Keratinocyte (primary cell): Measurements from ENCODE around the gene ACP1. TPM values are rescaled to one million over a fixed set of nuclear protein-coding genes. Genes with fewer than 3 reads are reported as not detected.

Experiments used
- DNase-seq: peaks from one replicate; pipeline ENCODE4 v3.0.0-alpha.2; 2011; ENCODE audit warnings: low read depth, missing footprints, low spot score
- FAIRE-seq: peaks from 2 replicates; lab custom pipeline; 2011; peaks lifted over from hg19 to GRCh38; lab: Jason Lieb, UNC
- H2AFZ ChIP-seq: 2 replicates; pipeline ENCODE4 v1.6.0; 2012; ENCODE audit warnings: low read length, control low read depth, inconsistent platforms; ENCODE audit not compliant: control insufficient read depth
- H3K27ac ChIP-seq: 2 replicates; pipeline ENCODE4 v1.5.1; 2011; ENCODE audit warnings: low read length; ENCODE audit not compliant: control insufficient read depth, insufficient read depth
- H3K27me3 ChIP-seq: 3 replicates; pipeline ENCODE4 v1.6.0; 2011; ENCODE audit warnings: low read length; ENCODE audit not compliant: control insufficient read depth, insufficient read depth; ENCODE audit errors: extremely low read depth
- H3K36me3 ChIP-seq, 2 experiments: 2 replicates in 1 of 2; 3 replicates in 1 of 2; pipeline ENCODE4 v1.5.1; 2011; ENCODE audit warnings: low read length in 2 of 2, mild to moderate bottlenecking in 1 of 2; ENCODE audit not compliant: control insufficient read depth in 2 of 2, insufficient read depth in 2 of 2; ENCODE audit errors: extremely low read depth in 1 of 2
- H3K4me1 ChIP-seq: 3 replicates; pipeline ENCODE4 v1.5.1; 2011; ENCODE audit warnings: low read length; ENCODE audit not compliant: control insufficient read depth, insufficient read depth; ENCODE audit errors: extremely low read depth
- H3K4me2 ChIP-seq: 3 replicates; pipeline ENCODE4 v1.6.0; 2011; ENCODE audit warnings: low read depth, low read length; ENCODE audit not compliant: control insufficient read depth, insufficient read depth; ENCODE audit errors: extremely low read depth
- H3K4me3 ChIP-seq, 3 experiments: fragments of 200-600 bp in 1 of 3; sonication (generic) in 1 of 3; 2 replicates in 2 of 3; 3 replicates in 1 of 3; pipeline ENCODE4 v1.5.1; 2011 to 2016; ENCODE audit warnings: low read length in 3 of 3, mild to moderate bottlenecking in 3 of 3, control low read depth in 2 of 3, inconsistent platforms in 1 of 3, low read depth in 1 of 3, mixed read lengths in 1 of 3, mixed run types in 1 of 3, moderate library complexity in 1 of 3; ENCODE audit not compliant: control insufficient read depth in 2 of 3, insufficient read depth in 2 of 3; ENCODE audit errors: extremely low read depth in 1 of 3
- H3K79me2 ChIP-seq: 2 replicates; pipeline ENCODE4 v1.6.0; 2012; ENCODE audit warnings: low read length; ENCODE audit not compliant: control insufficient read depth, insufficient read depth
- H3K9ac ChIP-seq: 3 replicates; pipeline ENCODE4 v1.6.0; 2011; ENCODE audit warnings: low read length; ENCODE audit not compliant: control insufficient read depth, insufficient read depth; ENCODE audit errors: extremely low read depth
- H3K9me1 ChIP-seq: 3 replicates; pipeline ENCODE4 v1.6.0; 2011; ENCODE audit warnings: low read length; ENCODE audit not compliant: control insufficient read depth, insufficient read depth; ENCODE audit errors: extremely low read depth
- H3K9me3 ChIP-seq: 2 replicates; pipeline ENCODE4 v1.5.1; 2012; ENCODE audit warnings: low read depth, low read length; ENCODE audit not compliant: control insufficient read depth
- H4K20me1 ChIP-seq: 3 replicates; pipeline ENCODE4 v1.6.0; 2011; ENCODE audit warnings: low read length; ENCODE audit not compliant: control insufficient read depth, insufficient read depth; ENCODE audit errors: extremely low read depth
- CTCF ChIP-seq, 3 experiments: IDR thresholded peaks in 1 of 3; conservative IDR thresholded peaks in 1 of 3; optimal IDR thresholded peaks in 1 of 3; 2 replicates in 2 of 3; 3 replicates in 1 of 3; pipeline versions ENCODE3 to v1.5.1; 2011; ENCODE audit warnings: low read length in 3 of 3, mild to moderate bottlenecking in 3 of 3, moderate library complexity in 2 of 3, control low read depth in 1 of 3, inconsistent platforms in 1 of 3; ENCODE audit not compliant: insufficient read depth in 2 of 3; ENCODE audit errors: extremely low read depth in 1 of 3
- EZH2 ChIP-seq: IDR thresholded peaks from one replicate; pipeline ENCODE4 v1.6.1; 2012; ENCODE audit warnings: inconsistent platforms, mild to moderate bottlenecking, low read length, moderate library complexity
- dilution Hi-C: fragments of 300-500 bp; cut with MboI; formaldehyde crosslinking; loops from one replicate; pipeline ENCODE4 v1.7.0; 2020; ENCODE audit warnings: low sequenced_read_pairs; ENCODE audit not compliant: extremely low pct_ligation_motif_present
- polyA plus RNA-seq, 5 experiments: library from polyadenylated mRNA; depleted of rRNA in 3 of 5; stranded (reverse) in 3 of 5; stranded (forward) in 1 of 5; unstranded in 1 of 5; fragments of >200 nt; gene quantifications; 1 replicate in 1 of 5; 2 replicates in 3 of 5; 3 replicates in 1 of 5; pipeline versions ENCODE4 v1.2.1 to v1.2.3, GENCODE V29; 2011 to 2012; ENCODE audit warnings: missing spikeins in 2 of 5, low read depth in 1 of 5, low replicate concordance in 1 of 5

The ACP1 gene
- polyA plus RNA-seq, 1 donor (not counting 4 experiments of a cell fraction or from before 2014, with no cell fraction given): 123 TPM

- FAIRE-seq: peak; percentile 41
- peaks cover 24% of the 10 kb centered on the region for H3K27me3 ChIP-seq
- H3K4me2 ChIP-seq: peak overlapping the region; percentile 94
These were observed 25.5 kb downstream of the ACP1 start for GRCh38 chr2:290090-290722.

GRCh38 chr2:295090-295489, 30.3 kb downstream of the ACP1 start:
- H2AFZ ChIP-seq: no peak overlapping the region
- no peak for DNase-seq
- dilution Hi-C loops: no loop called here
- H3K4me1 ChIP-seq: no peaks in the 10 kb centered on the region
- H3K79me2 ChIP-seq: no peaks in the 10 kb centered on the region
- H4K20me1 ChIP-seq: no peaks in the 10 kb centered on the region
- TF ChIP-seq CTCF (optimal IDR thresholded peaks at IDR 0.05 in 1 of 3, IDR thresholded peaks at IDR 0.05 in 1 of 3, conservative IDR thresholded peaks at IDR 0.05 in 1 of 3; ENCODE audit: extremely low read depth in 1 of 3, insufficient read depth in 2 of 3, low read length in 3 of 3): no peak
- no peak for TF ChIP-seq EZH2
- no peaks in the 10 kb centered on the region for H3K9me3 ChIP-seq
- no peak overlapping the region for H3K4me3 ChIP-seq
- no peaks in the 10 kb centered on the region for H3K9me1 ChIP-seq
- no peak overlapping the region for H3K27ac ChIP-seq
- no peak overlapping the region for H3K9ac ChIP-seq
- no peak for FAIRE-seq
- no peaks in the 10 kb centered on the region for H3K36me3 ChIP-seq
- peaks cover 12% of the 10 kb centered on the region for H3K27me3 ChIP-seq
- H3K4me2 ChIP-seq: no peak overlapping the region

More at GRCh38 chr2:290090-290722, 25.5 kb downstream of the ACP1 start:
- Histone ChIP-seq H3K9ac (peak overlapping the region; percentile 37), H3K27ac (no peak overlapping the region), H3K36me3 (no peaks in the 10 kb centered on the region), H2AFZ (peak overlapping the region; percentile 77), H3K9me3 (no peaks in the 10 kb centered on the region), H3K4me3 (peak overlapping the region; percentile 53 to 74 (median 72)), H3K9me1 (no peaks in the 10 kb centered on the region), H3K79me2 (no peaks in the 10 kb centered on the region), H4K20me1 (no peaks in the 10 kb centered on the region), H3K4me1 (peaks cover 5% of the 10 kb centered on the region)
- no peak for TF ChIP-seq EZH2
- TF ChIP-seq CTCF (optimal IDR thresholded peaks at IDR 0.05 in 1 of 3, IDR thresholded peaks at IDR 0.05 in 1 of 3, conservative IDR thresholded peaks at IDR 0.05 in 1 of 3; ENCODE audit: extremely low read depth in 1 of 3, insufficient read depth in 2 of 3, low read length in 3 of 3): peak; percentile 70 to 87 (median 82)
- DNase-seq: no peak
- dilution Hi-C loops: no loop called here
